Ishikawa (cell line): ENCODE data around the gene CCDC88C.

ENCODE experiments used
- CEBPB ChIP-seq: IDR thresholded peaks from 2 replicates; pipeline ENCODE4 v1.6.1; 2012
- EP300 ChIP-seq: IDR thresholded peaks from 2 replicates; pipeline ENCODE4 v1.6.1; 2012; ENCODE audit warnings: borderline replicate concordance
- FOXM1 ChIP-seq: IDR thresholded peaks from 2 replicates; pipeline ENCODE4 v1.6.1; 2012; ENCODE audit warnings: low read depth, borderline replicate concordance
- NFIC ChIP-seq: IDR thresholded peaks from 2 replicates; pipeline ENCODE4 v1.6.1; 2012
- RAD21 ChIP-seq: IDR thresholded peaks from 2 replicates; pipeline ENCODE4 v1.6.1; 2012; ENCODE audit warnings: low read depth
- TAF1 ChIP-seq: IDR thresholded peaks from 2 replicates; pipeline ENCODE4 v1.6.1; 2012; ENCODE audit warnings: low read depth, mild to moderate bottlenecking
- TCF12 ChIP-seq: IDR thresholded peaks from 2 replicates; pipeline ENCODE4 v1.6.1; 2012; ENCODE audit warnings: low read depth
- TEAD4 ChIP-seq: IDR thresholded peaks from 2 replicates; pipeline ENCODE4 v1.6.1; 2012
- YY1 ChIP-seq: IDR thresholded peaks from 2 replicates; pipeline ENCODE4 v1.6.1; 2012; ENCODE audit warnings: low read depth
- ZBTB7A ChIP-seq: IDR thresholded peaks from 2 replicates; pipeline ENCODE4 v1.6.1; 2012; ENCODE audit warnings: low read depth
- TF ChIP-seq, protein P1 (sequence below): IDR thresholded peaks from 2 replicates; pipeline ENCODE4 v1.6.1; 2012; ENCODE audit warnings: low read depth, mild to moderate bottlenecking
- TF ChIP-seq, protein P2 (sequence below): IDR thresholded peaks from 2 replicates; pipeline ENCODE4 v1.6.1; 2012
- TF ChIP-seq, protein P3 (sequence below): IDR thresholded peaks from 2 replicates; pipeline ENCODE4 v1.6.1; 2012

DNA sequence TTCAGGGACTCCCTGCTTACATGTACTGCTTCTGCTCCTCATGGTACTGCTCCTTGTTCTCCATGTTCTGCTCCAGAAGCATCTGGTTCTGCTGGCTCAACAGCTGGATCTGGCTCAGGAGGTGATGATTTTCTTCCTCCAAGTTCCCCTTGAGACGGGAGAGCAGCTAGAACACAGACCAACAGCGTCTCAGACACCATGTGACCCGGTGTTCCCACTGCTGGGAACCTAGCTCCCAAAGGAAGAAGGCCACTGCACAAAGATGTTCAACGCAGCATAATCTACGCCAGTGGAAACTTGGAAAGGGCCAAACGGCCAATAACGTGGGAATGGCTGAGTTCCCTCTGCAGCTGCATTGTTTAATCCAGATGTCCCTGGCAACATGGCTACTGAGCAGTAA, 123.5 kb downstream of the CCDC88C start:
- TF ChIP-seq, protein P1, sequence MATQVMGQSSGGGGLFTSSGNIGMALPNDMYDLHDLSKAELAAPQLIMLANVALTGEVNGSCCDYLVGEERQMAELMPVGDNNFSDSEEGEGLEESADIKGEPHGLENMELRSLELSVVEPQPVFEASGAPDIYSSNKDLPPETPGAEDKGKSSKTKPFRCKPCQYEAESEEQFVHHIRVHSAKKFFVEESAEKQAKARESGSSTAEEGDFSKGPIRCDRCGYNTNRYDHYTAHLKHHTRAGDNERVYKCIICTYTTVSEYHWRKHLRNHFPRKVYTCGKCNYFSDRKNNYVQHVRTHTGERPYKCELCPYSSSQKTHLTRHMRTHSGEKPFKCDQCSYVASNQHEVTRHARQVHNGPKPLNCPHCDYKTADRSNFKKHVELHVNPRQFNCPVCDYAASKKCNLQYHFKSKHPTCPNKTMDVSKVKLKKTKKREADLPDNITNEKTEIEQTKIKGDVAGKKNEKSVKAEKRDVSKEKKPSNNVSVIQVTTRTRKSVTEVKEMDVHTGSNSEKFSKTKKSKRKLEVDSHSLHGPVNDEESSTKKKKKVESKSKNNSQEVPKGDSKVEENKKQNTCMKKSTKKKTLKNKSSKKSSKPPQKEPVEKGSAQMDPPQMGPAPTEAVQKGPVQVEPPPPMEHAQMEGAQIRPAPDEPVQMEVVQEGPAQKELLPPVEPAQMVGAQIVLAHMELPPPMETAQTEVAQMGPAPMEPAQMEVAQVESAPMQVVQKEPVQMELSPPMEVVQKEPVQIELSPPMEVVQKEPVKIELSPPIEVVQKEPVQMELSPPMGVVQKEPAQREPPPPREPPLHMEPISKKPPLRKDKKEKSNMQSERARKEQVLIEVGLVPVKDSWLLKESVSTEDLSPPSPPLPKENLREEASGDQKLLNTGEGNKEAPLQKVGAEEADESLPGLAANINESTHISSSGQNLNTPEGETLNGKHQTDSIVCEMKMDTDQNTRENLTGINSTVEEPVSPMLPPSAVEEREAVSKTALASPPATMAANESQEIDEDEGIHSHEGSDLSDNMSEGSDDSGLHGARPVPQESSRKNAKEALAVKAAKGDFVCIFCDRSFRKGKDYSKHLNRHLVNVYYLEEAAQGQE: no peak
- no peak for TF ChIP-seq TCF12
- no peak for TF ChIP-seq TEAD4
- TF ChIP-seq NFIC: no peak
- TF ChIP-seq, protein P2, sequence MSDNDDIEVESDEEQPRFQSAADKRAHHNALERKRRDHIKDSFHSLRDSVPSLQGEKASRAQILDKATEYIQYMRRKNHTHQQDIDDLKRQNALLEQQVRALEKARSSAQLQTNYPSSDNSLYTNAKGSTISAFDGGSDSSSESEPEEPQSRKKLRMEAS: no peak
- TF ChIP-seq YY1: no peak
- no peak for TF ChIP-seq RAD21
- no peak for TF ChIP-seq FOXM1
- TF ChIP-seq, protein P3, sequence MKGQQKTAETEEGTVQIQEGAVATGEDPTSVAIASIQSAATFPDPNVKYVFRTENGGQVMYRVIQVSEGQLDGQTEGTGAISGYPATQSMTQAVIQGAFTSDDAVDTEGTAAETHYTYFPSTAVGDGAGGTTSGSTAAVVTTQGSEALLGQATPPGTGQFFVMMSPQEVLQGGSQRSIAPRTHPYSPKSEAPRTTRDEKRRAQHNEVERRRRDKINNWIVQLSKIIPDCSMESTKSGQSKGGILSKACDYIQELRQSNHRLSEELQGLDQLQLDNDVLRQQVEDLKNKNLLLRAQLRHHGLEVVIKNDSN: no peak
- no peak for TF ChIP-seq TAF1
- no peak for TF ChIP-seq EP300
- TF ChIP-seq CEBPB: no peak
- no peak for TF ChIP-seq ZBTB7A
